Measurements from ENCODE around the gene DPF3.

Gene DPF3

GRCh38 chr14:72682188-72682587 is 211.7 kb downstream of the DPF3 start:
- DNase-seq (ENCODE audit: low read depth, low spot score), result no peak

GRCh38 chr14:72680853-72681640 is 212.9 kb downstream of the DPF3 start:
- DNase-seq (ENCODE audit: low read depth, low spot score), result no peak

GRCh38 chr14:72679536-72680151 is 214.3 kb downstream of the DPF3 start:
- DNase-seq (ENCODE audit: low read depth, low spot score), result no peak

- DNase-seq (ENCODE audit: low read depth, low spot score), result no peak
These were observed 214.8 kb downstream of the DPF3 start for GRCh38 chr14:72679141-72679535.

- DNase-seq (ENCODE audit: low read depth, low spot score), result no peak
These were observed 215.5 kb downstream of the DPF3 start for GRCh38 chr14:72678356-72678755.

GRCh38 chr14:72677664-72678063 is 216.2 kb downstream of the DPF3 start:
- no peak for DNase-seq (ENCODE audit: low read depth, low spot score)

GRCh38 chr14:72675126-72675525 is 218.8 kb downstream of the DPF3 start:
- DNase-seq (ENCODE audit: low read depth, low spot score), result no peak

- no peak for DNase-seq (ENCODE audit: low read depth, low spot score)
These were observed 220.7 kb downstream of the DPF3 start for GRCh38 chr14:72673179-72673578.

- DNase-seq (ENCODE audit: low read depth, low spot score), result no peak
These were observed 227.3 kb downstream of the DPF3 start for GRCh38 chr14:72666610-72667009.

- DNase-seq (ENCODE audit: low read depth, low spot score), result no peak
These were observed 228.6 kb downstream of the DPF3 start for GRCh38 chr14:72665259-72665658.

- no peak for DNase-seq (ENCODE audit: low read depth, low spot score)
These were observed 229.2 kb downstream of the DPF3 start for GRCh38 chr14:72664651-72665050.

- no peak for DNase-seq (ENCODE audit: low read depth, low spot score)
These were observed 229.8 kb downstream of the DPF3 start for GRCh38 chr14:72663956-72664650.

- no peak for DNase-seq (ENCODE audit: low read depth, low spot score)
These were observed 230.8 kb downstream of the DPF3 start for GRCh38 chr14:72663076-72663487.

- DNase-seq (ENCODE audit: low read depth, low spot score), result no peak
These were observed 231.7 kb downstream of the DPF3 start for GRCh38 chr14:72662214-72662613.

- no peak for DNase-seq (ENCODE audit: low read depth, low spot score)
These were observed 236.5 kb downstream of the DPF3 start for GRCh38 chr14:72657214-72657921.

GRCh38 chr14:72653026-72653425 is 240.9 kb downstream of the DPF3 start:
- DNase-seq (ENCODE audit: low read depth, low spot score), result no peak

GRCh38 chr14:72652179-72652578 is 241.7 kb downstream of the DPF3 start:
- no peak for DNase-seq (ENCODE audit: low read depth, low spot score)

GRCh38 chr14:72651714-72652113 is 242.2 kb downstream of the DPF3 start:
- no peak for DNase-seq (ENCODE audit: low read depth, low spot score)

GRCh38 chr14:72651081-72651480 is 242.8 kb downstream of the DPF3 start:
- no peak for DNase-seq (ENCODE audit: low read depth, low spot score)

- DNase-seq (ENCODE audit: low read depth, low spot score), result no peak
These were observed 244.2 kb downstream of the DPF3 start for GRCh38 chr14:72649603-72650227.

GRCh38 chr14:72647782-72648181 is 246.1 kb downstream of the DPF3 start:
- DNase-seq (ENCODE audit: low read depth, low spot score), result no peak
